ENCODE results near the gene SCN9A.

Gene SCN9A

DNA sequence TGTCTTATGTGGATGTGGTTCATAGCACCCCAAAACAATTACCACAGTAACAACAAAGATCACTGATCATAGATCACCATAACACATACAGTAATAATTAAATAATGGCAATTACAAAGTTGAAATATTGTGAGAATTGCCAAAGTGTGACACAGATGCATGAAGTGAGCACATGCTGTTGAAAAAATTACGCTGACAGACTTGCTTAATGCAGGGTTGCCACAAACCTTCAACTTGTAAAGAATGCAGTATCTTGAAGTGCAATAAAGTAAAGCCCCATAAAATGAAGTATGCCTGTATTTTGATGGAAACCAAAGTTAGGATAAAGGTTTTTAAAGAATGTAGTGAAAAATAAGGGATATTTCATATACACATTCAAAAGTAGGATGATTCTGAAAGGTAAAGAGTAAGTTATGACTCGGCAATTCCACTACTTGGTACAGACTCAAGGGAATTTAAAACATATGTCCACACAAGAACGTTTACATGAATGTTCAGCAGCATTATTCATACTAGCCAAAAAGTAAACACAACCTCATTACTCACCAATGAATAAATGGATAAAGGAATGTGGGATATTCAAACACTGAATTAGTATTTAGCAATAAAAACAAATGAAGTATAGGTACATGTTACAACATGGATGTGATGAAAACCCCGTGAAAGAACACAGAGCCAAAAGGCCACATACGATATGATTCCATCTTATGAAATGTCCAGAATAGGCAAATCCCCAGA, 61.6 kb downstream of the SCN9A start:
- TF ChIP-seq, protein P1, sequence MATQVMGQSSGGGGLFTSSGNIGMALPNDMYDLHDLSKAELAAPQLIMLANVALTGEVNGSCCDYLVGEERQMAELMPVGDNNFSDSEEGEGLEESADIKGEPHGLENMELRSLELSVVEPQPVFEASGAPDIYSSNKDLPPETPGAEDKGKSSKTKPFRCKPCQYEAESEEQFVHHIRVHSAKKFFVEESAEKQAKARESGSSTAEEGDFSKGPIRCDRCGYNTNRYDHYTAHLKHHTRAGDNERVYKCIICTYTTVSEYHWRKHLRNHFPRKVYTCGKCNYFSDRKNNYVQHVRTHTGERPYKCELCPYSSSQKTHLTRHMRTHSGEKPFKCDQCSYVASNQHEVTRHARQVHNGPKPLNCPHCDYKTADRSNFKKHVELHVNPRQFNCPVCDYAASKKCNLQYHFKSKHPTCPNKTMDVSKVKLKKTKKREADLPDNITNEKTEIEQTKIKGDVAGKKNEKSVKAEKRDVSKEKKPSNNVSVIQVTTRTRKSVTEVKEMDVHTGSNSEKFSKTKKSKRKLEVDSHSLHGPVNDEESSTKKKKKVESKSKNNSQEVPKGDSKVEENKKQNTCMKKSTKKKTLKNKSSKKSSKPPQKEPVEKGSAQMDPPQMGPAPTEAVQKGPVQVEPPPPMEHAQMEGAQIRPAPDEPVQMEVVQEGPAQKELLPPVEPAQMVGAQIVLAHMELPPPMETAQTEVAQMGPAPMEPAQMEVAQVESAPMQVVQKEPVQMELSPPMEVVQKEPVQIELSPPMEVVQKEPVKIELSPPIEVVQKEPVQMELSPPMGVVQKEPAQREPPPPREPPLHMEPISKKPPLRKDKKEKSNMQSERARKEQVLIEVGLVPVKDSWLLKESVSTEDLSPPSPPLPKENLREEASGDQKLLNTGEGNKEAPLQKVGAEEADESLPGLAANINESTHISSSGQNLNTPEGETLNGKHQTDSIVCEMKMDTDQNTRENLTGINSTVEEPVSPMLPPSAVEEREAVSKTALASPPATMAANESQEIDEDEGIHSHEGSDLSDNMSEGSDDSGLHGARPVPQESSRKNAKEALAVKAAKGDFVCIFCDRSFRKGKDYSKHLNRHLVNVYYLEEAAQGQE (IDR thresholded peaks at IDR 0.05; ENCODE audit: insufficient read depth in 1 of 2, low read depth in 2 of 2, low read length in 2 of 2): no peak
- no peak for TF ChIP-seq TAF1 (IDR thresholded peaks at IDR 0.05; ENCODE audit: borderline replicate concordance, insufficient read depth, low read length)
- TF ChIP-seq FOXP2 (optimal IDR thresholded peaks at IDR 0.05; ENCODE audit: borderline replicate concordance, extremely low read depth, extremely low read length, insufficient read depth): no peak
- TF ChIP-seq SIN3A (IDR thresholded peaks at IDR 0.05; ENCODE audit: borderline replicate concordance, insufficient read depth, low read length): no peak
- no peak for TF ChIP-seq POLR2AphosphoS5 (IDR thresholded peaks at IDR 0.05; ENCODE audit: low read depth, low read length)

DNA sequence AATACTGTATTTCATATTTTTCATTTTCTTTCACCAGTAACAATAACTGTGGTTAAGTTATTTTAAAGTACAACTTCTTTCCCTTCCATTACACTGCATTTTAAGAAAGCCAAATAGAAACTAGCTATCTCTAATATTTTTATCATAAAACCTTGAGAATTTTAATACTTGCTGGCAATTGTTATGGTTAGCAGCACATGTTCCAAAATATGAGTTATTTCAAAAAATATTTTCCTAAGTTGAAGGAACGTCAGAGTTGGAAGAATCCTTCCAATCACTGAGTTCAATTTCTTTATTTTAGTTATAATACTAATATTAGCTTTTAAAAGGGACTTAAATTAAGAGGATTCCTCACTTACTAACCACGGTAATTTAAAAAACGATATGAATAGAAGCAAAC, 68.4 kb downstream of the SCN9A start:
- TF ChIP-seq POLR2AphosphoS5 (IDR thresholded peaks at IDR 0.05; ENCODE audit: low read depth, low read length): no peak

DNA sequence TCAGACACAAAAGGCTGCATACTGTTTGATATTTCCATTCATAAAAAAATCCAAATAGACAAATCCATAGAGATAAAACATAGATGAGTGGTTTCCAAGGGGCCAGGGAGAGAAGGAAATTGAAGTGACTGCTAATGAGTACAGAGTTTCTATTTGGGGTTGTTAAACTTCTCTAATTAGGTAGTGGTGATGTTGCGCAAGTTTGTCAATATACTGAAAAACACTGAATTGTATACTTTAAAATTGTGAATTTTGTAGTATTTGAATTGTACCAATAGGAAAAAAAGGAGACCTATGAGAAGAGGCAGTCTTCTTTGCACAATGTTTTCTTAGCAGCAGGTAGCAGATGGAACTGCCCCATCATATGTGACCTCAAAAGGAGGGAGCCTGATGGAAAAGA, 71.1 kb downstream of the SCN9A start:
- TF ChIP-seq TAF1 (IDR thresholded peaks at IDR 0.05; ENCODE audit: borderline replicate concordance, insufficient read depth, low read length): no peak

DNA sequence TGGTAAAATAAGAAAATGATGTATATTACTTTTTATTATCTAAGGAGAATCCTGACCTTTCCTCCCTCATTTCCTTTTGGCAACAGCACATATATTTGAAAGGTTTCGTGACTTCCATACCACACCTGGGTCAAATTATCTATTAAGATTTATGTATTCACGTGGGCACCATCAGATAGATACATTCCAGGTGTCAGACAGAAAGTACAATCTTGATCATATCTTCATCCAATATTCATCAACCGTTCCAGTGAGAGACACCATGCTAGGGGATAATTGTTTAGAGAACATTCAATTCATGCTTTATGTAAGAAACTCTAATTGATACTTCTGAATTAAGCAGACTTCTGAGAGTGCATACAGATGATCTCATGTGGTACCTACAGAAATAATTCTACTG, 73.7 kb downstream of the SCN9A start:
- TF ChIP-seq, protein P1 (IDR thresholded peaks at IDR 0.05; ENCODE audit: insufficient read depth in 1 of 2, low read depth in 2 of 2, low read length in 2 of 2): no peak
- TF ChIP-seq TAF1 (IDR thresholded peaks at IDR 0.05; ENCODE audit: borderline replicate concordance, insufficient read depth, low read length): no peak
- TF ChIP-seq SIN3A (IDR thresholded peaks at IDR 0.05; ENCODE audit: borderline replicate concordance, insufficient read depth, low read length): no peak
- TF ChIP-seq POLR2AphosphoS5 (IDR thresholded peaks at IDR 0.05; ENCODE audit: low read depth, low read length): no peak
- no peak for TF ChIP-seq FOXP2 (optimal IDR thresholded peaks at IDR 0.05; ENCODE audit: borderline replicate concordance, extremely low read depth, extremely low read length, insufficient read depth)

DNA sequence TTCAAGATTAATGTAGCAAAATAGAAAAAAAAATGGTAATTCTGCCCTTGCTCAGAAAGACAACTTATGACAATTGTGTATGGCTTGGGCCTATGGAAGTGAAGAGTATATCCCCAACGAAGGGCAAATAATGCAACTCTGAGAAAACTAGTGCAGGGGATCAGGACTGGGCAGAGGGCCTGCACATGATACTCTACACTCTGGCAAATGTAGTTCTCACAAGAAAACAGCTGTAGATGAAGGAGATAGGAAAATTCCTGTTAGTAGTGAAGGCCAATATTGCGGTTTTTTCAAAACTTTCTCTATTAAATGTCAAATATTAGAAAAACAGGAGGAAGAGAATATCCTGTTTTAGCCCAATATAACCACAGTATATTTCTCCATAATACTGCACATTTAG, 77.8 kb downstream of the SCN9A start:
- TF ChIP-seq, protein P1 (IDR thresholded peaks at IDR 0.05; ENCODE audit: insufficient read depth in 1 of 2, low read depth in 2 of 2, low read length in 2 of 2): no peak
- no peak for TF ChIP-seq TAF1 (IDR thresholded peaks at IDR 0.05; ENCODE audit: borderline replicate concordance, insufficient read depth, low read length)
- no peak for TF ChIP-seq FOXP2 (optimal IDR thresholded peaks at IDR 0.05; ENCODE audit: borderline replicate concordance, extremely low read depth, extremely low read length, insufficient read depth)
- TF ChIP-seq POLR2AphosphoS5 (IDR thresholded peaks at IDR 0.05; ENCODE audit: low read depth, low read length): no peak
- TF ChIP-seq SIN3A (IDR thresholded peaks at IDR 0.05; ENCODE audit: borderline replicate concordance, insufficient read depth, low read length): no peak

DNA sequence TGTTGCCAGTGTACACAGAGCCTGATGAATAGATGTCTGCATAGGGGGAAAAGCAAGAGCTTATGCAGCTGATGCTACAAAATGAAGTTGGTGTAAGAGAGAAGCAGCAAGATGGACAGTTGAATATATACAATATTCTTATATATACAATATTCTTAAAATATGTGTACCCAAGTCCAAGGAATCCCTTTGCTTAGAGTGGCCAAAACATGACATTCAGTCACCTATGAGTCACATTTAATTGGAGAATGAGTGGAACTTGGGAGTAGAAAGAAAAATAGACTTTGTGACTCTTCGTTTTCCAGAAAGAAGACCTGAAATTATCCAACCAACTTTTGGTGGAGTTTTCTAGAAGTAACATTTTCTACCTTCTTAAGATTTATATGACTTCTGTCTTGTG, 81.8 kb downstream of the SCN9A start:
- TF ChIP-seq FOXP2 (optimal IDR thresholded peaks at IDR 0.05; ENCODE audit: borderline replicate concordance, extremely low read depth, extremely low read length, insufficient read depth): no peak
- no peak for TF ChIP-seq SIN3A (IDR thresholded peaks at IDR 0.05; ENCODE audit: borderline replicate concordance, insufficient read depth, low read length)
- no peak for TF ChIP-seq POLR2AphosphoS5 (IDR thresholded peaks at IDR 0.05; ENCODE audit: low read depth, low read length)
- TF ChIP-seq TAF1 (IDR thresholded peaks at IDR 0.05; ENCODE audit: borderline replicate concordance, insufficient read depth, low read length): no peak
